ENCODE results near the gene GAS7. TPM values are rescaled to one million over a fixed set of nuclear protein-coding genes. Genes with fewer than 3 reads are reported as not detected.

Gene GAS7
- total and polyA plus RNA-seq, 9 of the 15 experiments (the other 6 are each of a cell fraction or from before 2014, with no cell fraction given) = 0.11 to 0.33 TPM; not detected in 7

DNA sequence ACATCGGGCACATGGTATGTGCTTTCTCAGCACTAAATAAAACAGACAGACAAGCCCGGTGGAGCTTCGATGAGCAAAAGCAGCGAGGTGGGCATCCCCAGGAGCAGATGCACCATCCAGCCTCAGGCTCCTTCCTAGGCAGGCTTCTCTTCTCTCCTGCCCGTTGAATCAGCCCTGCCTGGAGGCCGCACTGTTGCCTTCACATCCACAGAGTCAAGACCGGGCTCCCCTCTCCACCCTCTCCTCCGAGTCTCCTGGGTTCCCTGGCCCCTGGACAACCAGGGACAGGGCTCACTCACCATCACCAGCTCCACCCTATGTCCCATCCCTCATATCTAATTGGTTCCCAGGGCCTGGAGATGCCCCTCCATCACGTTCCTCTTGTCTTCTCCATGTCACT is 213.6 kb downstream of the GAS7 start:
- Histone ChIP-seq H3K36me3 (ENCODE audit: control insufficient read depth, insufficient read depth, low read length) (no peaks in the 10 kb centered on the region), H3K27me3 (ENCODE audit: control insufficient read depth in 2 of 2, insufficient read depth in 2 of 2, low read length in 2 of 2) (no peaks in the 10 kb centered on the region; a peak in 1 of 5 replicates), H3K4me3 (no peak overlapping the region), H3K27ac (ENCODE audit: extremely low read depth, low read depth, low read length) (no peak overlapping the region), H3K9me1 (ENCODE audit: control insufficient read depth, insufficient read depth, low read length) (no peaks in the 10 kb centered on the region), H3K9me3 (replicated peaks; ENCODE audit: control insufficient read depth, insufficient read depth, low read depth, low read length) (no peaks in the 10 kb centered on the region), H3K79me2 (ENCODE audit: control insufficient read depth, insufficient read depth, low read length) (no peaks in the 10 kb centered on the region), H3K4me1 (replicated peaks in 1 of 2; ENCODE audit: control insufficient read depth in 2 of 2, insufficient read depth in 2 of 2, low read length in 2 of 2) (no peaks in the 10 kb centered on the region), H3K4me2 (ENCODE audit: insufficient read depth, low read length) (no peak overlapping the region), H3K9ac (ENCODE audit: insufficient read depth in 1 of 2, low read depth in 2 of 2, low read length in 2 of 2) (no peak overlapping the region), H4K20me1 (replicated peaks; ENCODE audit: control insufficient read depth, insufficient read depth, low read length) (no peaks in the 10 kb centered on the region), H2AFZ (ENCODE audit: low read depth, low read length) (no peak overlapping the region)
- 0% methylated on average over 5 of the region's 9 CpGs for WGBS (ENCODE audit: insufficient coverage, low coverage, missing lambda C conversion rate)
- in situ Hi-C loops (cut with MboI) (no loop called here), intact Hi-C loops (cut with micrococcal nuclease) (no loop called here)
- ATAC-seq = no peak
- FAIRE-seq = no peak
- no peak for DNase-seq (ENCODE audit: extremely low read depth in 1 of 4, low spot score in 3 of 4)
- BruUV-seq (replicated peaks) = no TSS peak
- TF ChIP-seq, protein P1, sequence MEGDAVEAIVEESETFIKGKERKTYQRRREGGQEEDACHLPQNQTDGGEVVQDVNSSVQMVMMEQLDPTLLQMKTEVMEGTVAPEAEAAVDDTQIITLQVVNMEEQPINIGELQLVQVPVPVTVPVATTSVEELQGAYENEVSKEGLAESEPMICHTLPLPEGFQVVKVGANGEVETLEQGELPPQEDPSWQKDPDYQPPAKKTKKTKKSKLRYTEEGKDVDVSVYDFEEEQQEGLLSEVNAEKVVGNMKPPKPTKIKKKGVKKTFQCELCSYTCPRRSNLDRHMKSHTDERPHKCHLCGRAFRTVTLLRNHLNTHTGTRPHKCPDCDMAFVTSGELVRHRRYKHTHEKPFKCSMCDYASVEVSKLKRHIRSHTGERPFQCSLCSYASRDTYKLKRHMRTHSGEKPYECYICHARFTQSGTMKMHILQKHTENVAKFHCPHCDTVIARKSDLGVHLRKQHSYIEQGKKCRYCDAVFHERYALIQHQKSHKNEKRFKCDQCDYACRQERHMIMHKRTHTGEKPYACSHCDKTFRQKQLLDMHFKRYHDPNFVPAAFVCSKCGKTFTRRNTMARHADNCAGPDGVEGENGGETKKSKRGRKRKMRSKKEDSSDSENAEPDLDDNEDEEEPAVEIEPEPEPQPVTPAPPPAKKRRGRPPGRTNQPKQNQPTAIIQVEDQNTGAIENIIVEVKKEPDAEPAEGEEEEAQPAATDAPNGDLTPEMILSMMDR (IDR thresholded peaks at IDR 0.05 in 2 of 3, conservative IDR thresholded peaks at IDR 0.05 in 1 of 3; ENCODE audit: insufficient read depth in 2 of 3, low read depth in 1 of 3, low read length in 3 of 3) = no peak
- TF ChIP-seq RCOR1 (IDR thresholded peaks at IDR 0.05; ENCODE audit: borderline replicate concordance in 1 of 2, low read depth in 2 of 2, low read length in 2 of 2) = no peak
- TF ChIP-seq PRMT5 (CRISPR knock-in tag; IDR thresholded peaks at IDR 0.05) = no peak
- TF ChIP-seq ZNF696 (CRISPR knock-in tag; conservative IDR thresholded peaks at IDR 0.05) = no peak
- TF ChIP-seq, protein P2, sequence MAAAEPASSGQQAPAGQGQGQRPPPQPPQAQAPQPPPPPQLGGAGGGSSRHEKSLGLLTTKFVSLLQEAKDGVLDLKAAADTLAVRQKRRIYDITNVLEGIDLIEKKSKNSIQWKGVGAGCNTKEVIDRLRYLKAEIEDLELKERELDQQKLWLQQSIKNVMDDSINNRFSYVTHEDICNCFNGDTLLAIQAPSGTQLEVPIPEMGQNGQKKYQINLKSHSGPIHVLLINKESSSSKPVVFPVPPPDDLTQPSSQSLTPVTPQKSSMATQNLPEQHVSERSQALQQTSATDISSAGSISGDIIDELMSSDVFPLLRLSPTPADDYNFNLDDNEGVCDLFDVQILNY (CRISPR knock-in tag; IDR thresholded peaks at IDR 0.05) = no peak
- no peak for TF ChIP-seq EP300 (IDR thresholded peaks at IDR 0.05; ENCODE audit: low read length)
- TF ChIP-seq HDAC8 (tag; IDR thresholded peaks at IDR 0.05) = no peak
- TF ChIP-seq, protein P3, sequence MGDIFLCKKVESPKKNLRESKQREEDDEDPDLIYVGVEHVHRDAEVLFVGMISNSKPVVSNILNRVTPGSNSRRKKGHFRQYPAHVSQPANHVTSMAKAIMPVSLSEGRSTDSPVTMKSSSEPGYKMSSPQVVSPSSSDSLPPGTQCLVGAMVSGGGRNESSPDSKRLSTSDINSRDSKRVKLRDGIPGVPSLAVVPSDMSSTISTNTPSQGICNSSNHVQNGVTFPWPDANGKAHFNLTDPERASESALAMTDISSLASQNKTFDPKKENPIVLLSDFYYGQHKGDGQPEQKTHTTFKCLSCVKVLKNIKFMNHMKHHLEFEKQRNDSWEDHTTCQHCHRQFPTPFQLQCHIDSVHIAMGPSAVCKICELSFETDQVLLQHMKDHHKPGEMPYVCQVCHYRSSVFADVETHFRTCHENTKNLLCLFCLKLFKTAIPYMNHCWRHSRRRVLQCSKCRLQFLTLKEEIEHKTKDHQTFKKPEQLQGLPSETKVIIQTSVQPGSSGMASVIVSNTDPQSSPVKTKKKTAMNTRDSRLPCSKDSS (IDR thresholded peaks at IDR 0.05; ENCODE audit: low read depth, partially characterized antibody) = no peak
- TF ChIP-seq, protein P4, sequence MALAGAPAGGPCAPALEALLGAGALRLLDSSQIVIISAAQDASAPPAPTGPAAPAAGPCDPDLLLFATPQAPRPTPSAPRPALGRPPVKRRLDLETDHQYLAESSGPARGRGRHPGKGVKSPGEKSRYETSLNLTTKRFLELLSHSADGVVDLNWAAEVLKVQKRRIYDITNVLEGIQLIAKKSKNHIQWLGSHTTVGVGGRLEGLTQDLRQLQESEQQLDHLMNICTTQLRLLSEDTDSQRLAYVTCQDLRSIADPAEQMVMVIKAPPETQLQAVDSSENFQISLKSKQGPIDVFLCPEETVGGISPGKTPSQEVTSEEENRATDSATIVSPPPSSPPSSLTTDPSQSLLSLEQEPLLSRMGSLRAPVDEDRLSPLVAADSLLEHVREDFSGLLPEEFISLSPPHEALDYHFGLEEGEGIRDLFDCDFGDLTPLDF (CRISPR knock-in tag; IDR thresholded peaks at IDR 0.05) = no peak
- no peak for TF ChIP-seq DIDO1 (tag; IDR thresholded peaks at IDR 0.05; ENCODE audit: low read depth)
- TF ChIP-seq CSDE1 (IDR thresholded peaks at IDR 0.05) = no peak
- TF ChIP-seq HSF4 (CRISPR knock-in tag; IDR thresholded peaks at IDR 0.05; ENCODE audit: borderline replicate concordance) = no peak
- no peak for TF ChIP-seq CC2D1A (IDR thresholded peaks at IDR 0.05)
- no peak for TF ChIP-seq MCM2 (IDR thresholded peaks at IDR 0.05; ENCODE audit: low read depth)
- no peak for TF ChIP-seq GATAD2B (IDR thresholded peaks at IDR 0.05; ENCODE audit: borderline replicate concordance)
- no peak for TF ChIP-seq ZFX (CRISPR knock-in tag; IDR thresholded peaks at IDR 0.05)
- TF ChIP-seq ZBED1 (IDR thresholded peaks at IDR 0.05) = no peak
- no peak for TF ChIP-seq COPS2 (conservative IDR thresholded peaks at IDR 0.05)
- TF ChIP-seq POLR2AphosphoS5 (IDR thresholded peaks at IDR 0.05; ENCODE audit: control insufficient read depth, insufficient read depth, low read depth, low read length) = no peak
- no peak for TF ChIP-seq ZNF354B (CRISPR knock-in tag; IDR thresholded peaks at IDR 0.05)
- ChIA-PET POLR2A (interaction anchor here (0.6 kb wide), 2 partner anchors 316 to 379 kb away, joined by 3 to 4 read pairs; no protein-coding TSS in a partner anchor), CTCF (ENCODE audit: low intra/inter-chr PET ratio) (no interaction called here)
